Thyroid gland (tissue), 4 donors: ENCODE results near the gene INPP4B. TPM values are rescaled to one million over a fixed set of nuclear protein-coding genes. Genes with fewer than 3 reads are reported as not detected.

Source experiments
- DNase-seq, 2 donors: peaks; one replicate each; pipeline ENCODE4 v3.0.0-alpha.2; 2019
- H3K27ac ChIP-seq, 3 donors: fragments of 200-600 bp; sonication (generic); 1 replicate in 2 of 3; 2 replicates in 1 of 3; pipeline ENCODE4 v1.5.1; 2016 to 2019; ENCODE audit warnings: mild to moderate bottlenecking in 1 of 3, moderate library complexity in 1 of 3
- H3K27me3 ChIP-seq: fragments of 200-600 bp; sonication (generic); one replicate; pipeline ENCODE4 v1.5.1; 2019
- H3K36me3 ChIP-seq, 2 donors: fragments of 200-600 bp; sonication (generic); one replicate each; pipeline ENCODE4 v1.5.1; 2016 to 2019
- H3K4me1 ChIP-seq, 2 donors: fragments of 200-600 bp; sonication (generic); one replicate each; pipeline ENCODE4 v1.5.1; 2017 to 2019
- H3K4me3 ChIP-seq, 3 donors: fragments of 200-600 bp; sonication (generic); replicated peaks in 1 of 3; 1 replicate in 2 of 3; 2 replicates in 1 of 3; pipeline ENCODE4 v1.5.1; 2016; ENCODE audit warnings: mild to moderate bottlenecking in 1 of 3
- H3K9me3 ChIP-seq: fragments of 200-600 bp; sonication (generic); one replicate; pipeline ENCODE4 v1.5.1; 2017
- POLR2A ChIP-seq, 2 donors: fragments of 450-650 bp; IDR thresholded peaks; one replicate each; pipeline ENCODE4 v1.6.1; 2017; ENCODE audit warnings: antibody characterized with exemption in 2 of 2, mild to moderate bottlenecking in 2 of 2, moderate library complexity in 1 of 2
- WGBS, 2 donors: methylation state at CpG; one replicate each; pipeline ENCODE4 v1.1.5; 2017; 5-methylcytosine and 5-hydroxymethylcytosine counted together
- intact Hi-C: fragments of 100-400 bp; cut with DNase I; formaldehyde crosslinking; loops from one replicate; pipeline ENCODE4 v1.15.1; 2023
- total RNA-seq, 4 donors: library from RNA; depleted of rRNA; stranded (reverse); fragments of >200 nt; gene quantifications; one replicate each; pipeline ENCODE4 v1.2.3, GENCODE V29; 2016
- TF ChIP-seq, protein P1 (sequence below), 6 experiments: fragments of 200-600 bp in 3 of 6; fragments of 450-650 bp in 3 of 6; sonication (generic) in 3 of 6; IDR thresholded peaks; one replicate each; pipeline ENCODE4 v1.5.1; 2016 to 2019; ENCODE audit warnings: antibody characterized with exemption in 6 of 6, mild to moderate bottlenecking in 2 of 6, inconsistent platforms in 1 of 6, moderate library complexity in 1 of 6

The INPP4B gene
- total RNA-seq, result 10 to 100 TPM in 2 of 4 donors, 1 to 10 TPM in 2; 8.0 to 22.1 (median 12.0) TPM

- Histone ChIP-seq H3K36me3 (no peaks in the 10 kb centered on the region), H3K4me1 (peaks cover 5 to 7% of the 10 kb centered on the region in 2 donors), H3K9me3 (no peaks in the 10 kb centered on the region), H3K27me3 (no peaks in the 10 kb centered on the region), H3K27ac (no peak within 1 kb of the TSS), H3K4me3 (peak within 1 kb of the TSS; percentile 37 to 71 (median 48))
- DNase-seq, result peak; percentile 45 to 64
- intact Hi-C loops, result loop anchor here (5.0 to 10.0 kb wide), 2 partner anchors 491 to 719 kb away; no protein-coding TSS in a partner anchor
- 1% methylated on average over 25 to 29 of the region's 55 CpGs for WGBS, 2 donors
- TF ChIP-seq, protein P1, sequence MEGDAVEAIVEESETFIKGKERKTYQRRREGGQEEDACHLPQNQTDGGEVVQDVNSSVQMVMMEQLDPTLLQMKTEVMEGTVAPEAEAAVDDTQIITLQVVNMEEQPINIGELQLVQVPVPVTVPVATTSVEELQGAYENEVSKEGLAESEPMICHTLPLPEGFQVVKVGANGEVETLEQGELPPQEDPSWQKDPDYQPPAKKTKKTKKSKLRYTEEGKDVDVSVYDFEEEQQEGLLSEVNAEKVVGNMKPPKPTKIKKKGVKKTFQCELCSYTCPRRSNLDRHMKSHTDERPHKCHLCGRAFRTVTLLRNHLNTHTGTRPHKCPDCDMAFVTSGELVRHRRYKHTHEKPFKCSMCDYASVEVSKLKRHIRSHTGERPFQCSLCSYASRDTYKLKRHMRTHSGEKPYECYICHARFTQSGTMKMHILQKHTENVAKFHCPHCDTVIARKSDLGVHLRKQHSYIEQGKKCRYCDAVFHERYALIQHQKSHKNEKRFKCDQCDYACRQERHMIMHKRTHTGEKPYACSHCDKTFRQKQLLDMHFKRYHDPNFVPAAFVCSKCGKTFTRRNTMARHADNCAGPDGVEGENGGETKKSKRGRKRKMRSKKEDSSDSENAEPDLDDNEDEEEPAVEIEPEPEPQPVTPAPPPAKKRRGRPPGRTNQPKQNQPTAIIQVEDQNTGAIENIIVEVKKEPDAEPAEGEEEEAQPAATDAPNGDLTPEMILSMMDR (IDR thresholded peaks at IDR 0.05), result no peak
- TF ChIP-seq POLR2A (IDR thresholded peaks at IDR 0.05), result peak in 1 of 2 donors; percentile 7
These were observed at the start of gene INPP4B for GRCh38 chr4:142846108-142846728. INPP4B (minus strand) TSS chr4:142846301.

- H3K27me3 ChIP-seq, result no peaks in the 10 kb centered on the region
- no peak overlapping the region for H3K27ac ChIP-seq
- no peaks in the 10 kb centered on the region for H3K9me3 ChIP-seq
- no peak for TF ChIP-seq POLR2A (IDR thresholded peaks at IDR 0.05)
- TF ChIP-seq, protein P1 (IDR thresholded peaks at IDR 0.05), result no peak
- H3K4me1 ChIP-seq, result no peaks in the 10 kb centered on the region
- no peak overlapping the region for H3K4me3 ChIP-seq
- DNase-seq, result no peak
- intact Hi-C loops, result no loop called here
- WGBS, 2 donors, result 81 to 85% methylated on average over 2 to 3 of the region's 3 CpGs
- H3K36me3 ChIP-seq, result no peaks in the 10 kb centered on the region
These were observed 46.9 kb upstream of the INPP4B start for GRCh38 chr4:142893012-142893411.

- no peak overlapping the region for H3K4me3 ChIP-seq
- no peak for TF ChIP-seq POLR2A (IDR thresholded peaks at IDR 0.05)
- DNase-seq, result no peak
- no peaks in the 10 kb centered on the region for H3K27me3 ChIP-seq
- WGBS, 2 donors, result 80 to 89% methylated on average over 5 of the region's 5 CpGs
- H3K27ac ChIP-seq, result no peak overlapping the region
- H3K4me1 ChIP-seq, result no peaks in the 10 kb centered on the region
- intact Hi-C loops, result no loop called here
- no peaks in the 10 kb centered on the region for H3K36me3 ChIP-seq
- H3K9me3 ChIP-seq, result no peaks in the 10 kb centered on the region
These were observed 40.5 kb upstream of the INPP4B start for GRCh38 chr4:142886566-142886965.

- intact Hi-C loops, result no loop called here
- no peaks in the 10 kb centered on the region for H3K4me1 ChIP-seq
- H3K9me3 ChIP-seq, result no peaks in the 10 kb centered on the region
- 51 to 52% methylated on average over 4 of the region's 4 CpGs for WGBS, 2 donors
- H3K4me3 ChIP-seq, result no peak overlapping the region
- H3K27ac ChIP-seq, result no peak overlapping the region
- H3K36me3 ChIP-seq, result no peaks in the 10 kb centered on the region
- TF ChIP-seq POLR2A (IDR thresholded peaks at IDR 0.05), result no peak
- TF ChIP-seq, protein P1 (IDR thresholded peaks at IDR 0.05), result peak in 2 of 6 experiments; percentile 16 to 24
- no peaks in the 10 kb centered on the region for H3K27me3 ChIP-seq
- DNase-seq, result no peak
These were observed 37.1 kb upstream of the INPP4B start for GRCh38 chr4:142883040-142883832.

DNA sequence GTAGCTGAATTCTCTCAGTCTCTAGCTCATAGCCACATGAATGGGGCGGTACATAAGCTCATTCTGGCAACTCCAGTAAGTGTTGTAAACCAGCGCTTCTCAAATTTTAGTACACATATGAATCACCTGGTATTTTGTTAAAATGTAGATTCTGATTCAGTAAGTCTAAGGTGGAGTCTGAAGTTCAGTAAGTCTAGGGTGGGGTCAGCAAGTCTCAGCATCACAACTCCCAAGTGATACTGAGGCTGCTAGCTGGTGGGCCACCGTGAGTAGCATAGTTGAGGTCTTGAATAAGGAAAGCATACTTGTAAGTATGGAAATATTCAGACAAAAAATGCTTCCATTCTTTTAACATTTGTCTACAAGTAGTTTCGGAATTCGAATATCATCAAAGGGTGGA lies 36.1 kb upstream of the INPP4B start:
- Histone ChIP-seq H3K27ac (no peak overlapping the region), H3K9me3 (no peaks in the 10 kb centered on the region), H3K27me3 (no peaks in the 10 kb centered on the region), H3K4me3 (no peak overlapping the region), H3K36me3 (no peaks in the 10 kb centered on the region), H3K4me1 (no peaks in the 10 kb centered on the region)
- intact Hi-C loops, result no loop called here
- DNase-seq, result no peak
- WGBS, 2 donors, result 93 to 95% methylated on average over 5 of the region's 5 CpGs
- TF ChIP-seq, protein P1 (IDR thresholded peaks at IDR 0.05), result no peak
- TF ChIP-seq POLR2A (IDR thresholded peaks at IDR 0.05), result no peak
